Activated T-cell treated with anti-CD3 and anti-CD28 coated beads for 1 hour (primary cell): Measurements from ENCODE around the gene TMA7.
"Not testable (repeated sequence)": the region's sequence is repeated elsewhere in the genome, so short reads cannot be mapped to it uniquely, and the experiment has no call there.

Source experiments
- DNase-seq: peaks from one replicate; pipeline ENCODE4 v3.0.0-alpha.2; 2020; ENCODE audit warnings: low read depth

TMA7 gene

DNA sequence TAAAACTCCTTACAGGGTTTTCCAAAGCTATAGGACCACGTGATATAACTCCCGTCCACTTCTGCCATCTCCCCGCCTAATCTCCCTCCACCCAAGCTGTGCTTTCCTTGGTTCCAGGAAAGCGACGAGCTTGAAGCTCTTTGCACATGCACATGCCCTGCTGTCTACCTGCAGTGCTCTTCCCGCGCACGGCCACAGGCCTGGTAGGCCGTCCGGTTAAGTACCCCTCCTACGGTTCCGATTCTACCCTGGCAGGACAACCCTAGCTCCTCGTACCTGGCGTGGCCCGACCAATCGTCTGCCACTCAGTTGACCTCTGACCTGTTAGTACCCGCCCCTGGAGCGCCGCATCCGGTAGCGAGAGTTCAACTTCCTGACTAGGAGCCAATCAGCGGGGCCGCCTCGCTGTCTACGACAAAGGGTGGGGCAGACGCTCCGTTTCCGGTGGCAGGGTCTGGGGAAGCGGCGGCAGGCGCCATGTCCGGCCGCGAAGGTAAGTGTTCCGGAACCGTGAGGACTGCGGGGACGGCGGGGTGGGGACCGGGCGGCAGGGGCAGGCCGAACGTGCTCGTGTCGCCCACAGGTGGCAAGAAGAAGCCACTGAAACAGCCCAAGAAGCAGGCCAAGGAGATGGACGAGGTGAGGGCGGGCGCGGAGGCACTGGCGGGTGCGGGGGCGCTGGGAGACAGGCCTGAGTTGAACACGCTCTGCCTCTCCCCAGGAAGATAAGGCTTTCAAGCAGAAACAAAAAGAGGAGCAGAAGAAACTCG, at the start of gene TMA7, which contains the start of gene CCDC51:
Gene TMA7, plus strand, starts transcription at position 438 of the 770 bp plus-strand sequence. Its CDS starts 40 bp downstream, at position 478.
Gene CCDC51, minus strand, starts transcription at position 300 of the 770 bp plus-strand sequence. CDS start 4,991 bp downstream, outside the sequence.
- peak; percentile 95 for DNase-seq

GRCh38 chr3:48394391-48394790, 45.7 kb upstream of the TMA7 start:
- DNase-seq: no peak

DNA sequence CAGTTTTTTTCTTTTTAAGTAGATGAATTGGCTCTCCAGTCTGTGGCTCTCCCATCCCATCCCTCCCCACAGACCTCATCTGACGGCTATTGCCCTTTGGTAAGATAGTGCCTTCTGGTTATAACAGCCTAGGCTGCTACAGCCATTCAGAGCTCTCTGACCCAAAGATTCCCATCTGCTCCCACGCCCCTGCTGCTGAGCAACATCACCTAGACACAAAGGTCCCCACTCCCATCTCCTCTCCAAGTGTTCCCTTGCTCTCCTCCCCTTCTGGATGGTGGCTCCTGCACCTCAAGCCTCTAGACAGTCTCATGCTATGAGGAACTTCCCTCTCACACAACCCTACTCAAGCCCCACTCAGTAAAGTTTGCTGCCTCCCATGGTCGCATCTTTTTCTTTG, 44.3 kb upstream of the TMA7 start:
- no peak for DNase-seq

- DNase-seq: no peak
These were observed 42.0 kb upstream of the TMA7 start for GRCh38 chr3:48397767-48398681.

DNA sequence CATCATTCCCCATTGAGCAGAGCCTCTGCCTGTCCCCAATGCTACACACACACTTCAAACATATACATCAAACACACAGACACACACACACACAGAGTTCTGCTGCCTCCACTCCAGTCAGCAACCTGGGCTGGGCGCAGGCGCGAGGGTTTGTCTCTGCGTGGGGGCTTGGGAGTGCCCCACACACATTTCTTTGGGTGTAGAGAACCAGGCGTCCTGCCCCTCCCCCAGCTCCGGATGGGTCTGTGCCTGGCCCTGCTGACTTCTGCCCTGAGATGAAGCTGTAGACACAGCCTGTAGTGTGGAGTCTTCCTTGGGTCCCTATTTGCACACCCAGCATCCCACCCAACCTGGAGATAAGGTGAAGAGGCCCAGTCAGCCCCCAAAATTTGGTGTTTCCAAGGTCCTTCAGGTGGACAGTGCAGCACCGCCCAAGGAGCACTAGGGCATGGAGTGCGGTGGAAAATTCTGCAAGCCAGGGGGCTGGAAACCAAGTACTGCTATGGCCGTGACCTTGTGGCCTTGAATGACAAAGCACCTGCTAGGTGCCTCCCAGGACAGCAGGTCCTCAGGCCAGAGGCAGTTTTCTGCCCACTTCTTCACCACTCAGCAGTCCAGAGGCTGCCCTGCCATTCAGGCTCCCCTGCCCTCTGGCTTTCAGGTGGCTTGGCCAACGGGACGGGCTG, 41.2 kb upstream of the TMA7 start:
- no peak for DNase-seq

- DNase-seq: no peak
These were observed 40.5 kb upstream of the TMA7 start for GRCh38 chr3:48399387-48400172.

- DNase-seq: peak; percentile 48
These were observed 39.1 kb upstream of the TMA7 start for GRCh38 chr3:48400824-48401433.

- DNase-seq: not testable (repeated sequence)
These were observed 38.6 kb upstream of the TMA7 start for GRCh38 chr3:48401434-48401901.

DNA sequence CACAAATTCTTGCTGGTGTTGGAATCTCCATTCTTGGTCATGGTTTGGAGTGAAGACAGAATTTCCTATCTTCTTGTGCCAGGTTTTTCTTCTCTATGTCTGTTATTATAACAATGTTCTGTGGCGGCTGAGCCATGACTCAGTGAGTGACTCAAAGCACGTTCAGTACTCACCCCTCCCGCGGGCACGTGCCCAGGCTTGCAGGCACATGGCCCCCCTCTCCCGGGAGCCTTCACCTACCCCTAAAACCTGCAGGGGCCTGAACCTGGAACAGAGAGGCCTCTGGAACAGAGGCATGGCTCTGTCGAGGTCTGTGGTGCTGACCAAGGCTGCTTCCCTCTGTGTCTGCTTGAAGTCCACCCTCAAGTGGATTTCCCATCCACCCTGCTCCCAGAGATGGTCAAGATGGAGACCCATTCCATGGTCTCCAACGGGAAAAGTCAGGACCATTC, 37.8 kb upstream of the TMA7 start:
- DNase-seq: no peak

- no peak for DNase-seq
These were observed 37.1 kb upstream of the TMA7 start for GRCh38 chr3:48402907-48403306.

DNA sequence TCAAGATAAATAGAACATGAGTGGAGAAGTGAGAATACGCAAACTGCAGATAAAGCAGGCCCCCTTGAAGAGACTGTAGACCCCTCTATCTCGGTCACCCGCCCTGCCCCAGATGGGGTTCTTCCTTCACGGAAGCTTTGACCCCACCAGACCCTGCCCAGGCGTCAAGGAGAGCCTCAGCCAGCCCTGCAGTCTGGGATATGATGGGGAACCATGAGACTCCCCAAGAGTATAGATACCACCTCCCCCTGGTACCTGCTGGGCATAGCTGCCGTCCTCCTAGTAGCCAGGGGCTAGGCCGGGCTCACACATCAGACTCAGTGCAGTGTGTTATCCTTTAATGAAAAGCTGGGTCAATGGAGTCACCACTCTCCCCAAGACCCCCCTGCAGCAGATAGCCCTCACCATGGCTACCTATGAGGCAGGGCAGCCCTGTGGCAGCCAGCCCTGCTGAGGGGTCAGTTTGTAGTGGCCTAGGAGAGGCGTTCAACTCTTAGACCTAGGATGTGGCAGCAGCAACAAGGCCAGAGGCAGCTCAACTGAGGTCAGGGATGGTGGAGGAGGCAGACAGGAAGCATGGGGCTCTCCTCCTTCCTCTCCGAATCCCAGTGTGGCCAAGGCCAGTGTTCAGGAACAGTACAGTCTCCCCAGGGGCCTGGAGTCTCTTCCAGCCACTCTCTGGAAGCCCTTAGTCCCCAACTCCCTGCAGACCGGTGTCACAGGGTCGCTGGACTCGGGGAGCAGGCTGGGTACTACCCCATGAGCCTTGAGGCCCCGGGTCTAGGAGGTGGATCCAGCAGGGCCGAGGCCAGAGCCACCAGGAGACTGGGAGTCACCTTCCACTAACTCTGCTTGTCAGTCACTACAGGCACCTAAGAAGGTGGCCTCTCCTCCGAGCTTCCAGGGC, 36.3 kb upstream of the TMA7 start:
- no peak for DNase-seq

DNA sequence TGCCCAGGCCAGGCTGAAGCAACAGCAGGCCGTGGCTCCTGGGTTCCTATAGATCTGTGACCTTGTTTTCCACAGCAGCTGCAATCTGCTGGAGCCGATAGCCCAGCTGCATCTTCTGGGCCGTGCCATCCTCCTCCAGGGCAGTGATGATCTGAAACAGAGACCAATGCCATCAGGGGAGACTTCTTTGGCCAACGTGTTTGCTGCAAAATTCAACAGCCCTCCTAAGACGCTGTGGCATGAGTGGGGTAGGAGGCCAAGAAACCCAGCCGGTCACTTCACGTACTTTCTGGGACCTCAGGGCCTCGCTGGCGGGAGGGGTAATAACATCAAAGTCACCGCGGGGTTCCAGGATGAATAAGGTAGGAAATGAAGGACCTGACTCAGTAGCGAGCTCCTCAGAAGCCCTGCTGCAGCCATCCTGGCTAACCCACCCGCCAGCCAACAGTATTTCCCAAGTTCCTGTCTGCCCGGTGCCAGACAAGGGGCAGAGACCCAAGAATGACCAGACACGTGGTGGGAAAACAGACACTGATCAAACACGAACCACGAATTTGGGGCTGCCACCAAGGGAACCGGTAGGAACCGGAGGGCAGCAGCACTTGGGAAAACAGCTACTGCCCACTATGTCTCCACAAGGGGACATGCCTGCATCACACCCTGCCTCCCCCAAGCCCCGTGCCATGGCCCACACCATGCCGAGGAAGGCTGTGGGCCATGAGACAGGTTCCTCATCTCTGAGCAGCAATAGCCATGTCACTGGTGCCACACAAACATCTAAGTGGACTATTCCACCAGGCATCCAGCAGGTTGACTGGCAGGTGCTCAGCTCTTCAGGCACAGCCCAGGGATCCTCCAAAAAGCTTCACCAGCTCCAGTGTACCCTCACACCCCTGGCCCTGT, 35.4 kb upstream of the TMA7 start:
- DNase-seq: no peak

- no peak for DNase-seq
These were observed 34.6 kb upstream of the TMA7 start for GRCh38 chr3:48405343-48405881.

DNA sequence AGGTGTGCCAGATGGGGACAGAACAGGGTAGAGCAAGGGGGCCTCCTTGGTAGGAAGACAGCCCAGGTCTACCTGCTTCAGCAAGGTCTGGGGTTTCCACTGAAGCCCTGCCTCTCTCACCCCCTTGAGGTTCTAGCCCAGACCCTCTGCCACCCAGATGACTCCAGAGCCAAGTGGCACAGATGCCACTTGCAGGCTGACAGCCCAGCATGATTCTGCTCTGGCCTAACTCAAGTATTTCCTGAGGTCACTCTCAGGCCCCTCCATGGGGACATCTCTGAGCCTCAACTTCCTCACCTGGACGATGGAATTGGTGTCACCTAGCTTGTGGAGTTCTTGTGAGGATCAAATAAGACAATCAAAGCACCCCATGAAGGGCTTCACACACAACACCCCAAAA, 34.1 kb upstream of the TMA7 start:
- DNase-seq: no peak

GRCh38 chr3:48406443-48407431, 33.3 kb upstream of the TMA7 start:
- no peak for DNase-seq

- DNase-seq: no peak
These were observed 32.4 kb upstream of the TMA7 start for GRCh38 chr3:48407542-48408099.

GRCh38 chr3:48408823-48409281, 31.2 kb upstream of the TMA7 start:
- DNase-seq: no peak
